Measurements from ENCODE around the gene CRYZL1.
"Not testable (repeated sequence)": the region's sequence is repeated elsewhere in the genome, so short reads cannot be mapped to it uniquely, and the experiment has no call there.

DNA sequence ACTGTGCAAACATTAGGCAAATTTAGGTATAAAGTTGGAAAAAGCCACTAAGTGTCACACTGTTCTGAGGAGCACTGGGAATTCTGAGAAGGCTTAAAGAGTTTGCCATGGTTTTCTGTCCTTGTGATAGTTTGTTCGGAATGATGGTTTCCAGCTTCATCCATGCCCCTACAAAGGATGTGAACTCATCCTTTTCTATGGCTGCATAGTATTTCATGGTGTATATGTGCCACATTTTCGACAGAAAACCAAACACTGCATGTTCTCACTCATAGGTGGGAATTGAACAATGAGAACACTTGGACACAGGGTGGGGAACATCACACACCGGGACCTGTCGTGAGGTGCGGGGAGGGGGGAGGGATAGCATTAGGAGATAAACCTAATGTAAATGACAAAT, 35.1 kb upstream of the CRYZL1 start:
- not testable (repeated sequence) for TF ChIP-seq POLR2AphosphoS5 (IDR thresholded peaks at IDR 0.05; ENCODE audit: low read depth, low read length); POLR2A (IDR thresholded peaks at IDR 0.05; ENCODE audit: control extremely low read depth in 1 of 2, low read depth in 2 of 2, low read length in 2 of 2); EP300 (IDR thresholded peaks at IDR 0.05; ENCODE audit: borderline replicate concordance in 1 of 2, low read depth in 2 of 2, low read length in 2 of 2); CTCF (IDR thresholded peaks at IDR 0.05; ENCODE audit: control extremely low read depth in 1 of 3, insufficient read depth in 1 of 3, low read depth in 1 of 3, low read length in 3 of 3); SIX5 (IDR thresholded peaks at IDR 0.05; ENCODE audit: low read depth, low read length); ASH2L (IDR thresholded peaks at IDR 0.05; ENCODE audit: low read length); TEAD4 (IDR thresholded peaks at IDR 0.05; ENCODE audit: low read depth, low read length); SIRT6 (IDR thresholded peaks at IDR 0.05; ENCODE audit: low read length); TAF7 (optimal IDR thresholded peaks at IDR 0.05; ENCODE audit: borderline replicate concordance, low read depth, low read length)

Data from H1 (cell line).